Hypothalamus (tissue), 51 donors: ENCODE measurements around the gene GREB1.

Source experiments
- DNase-seq, 51 donors: peaks; one replicate each; lab custom pipeline; 2025; lab: John Stamatoyannopoulos, UW

Gene GREB1

DNA sequence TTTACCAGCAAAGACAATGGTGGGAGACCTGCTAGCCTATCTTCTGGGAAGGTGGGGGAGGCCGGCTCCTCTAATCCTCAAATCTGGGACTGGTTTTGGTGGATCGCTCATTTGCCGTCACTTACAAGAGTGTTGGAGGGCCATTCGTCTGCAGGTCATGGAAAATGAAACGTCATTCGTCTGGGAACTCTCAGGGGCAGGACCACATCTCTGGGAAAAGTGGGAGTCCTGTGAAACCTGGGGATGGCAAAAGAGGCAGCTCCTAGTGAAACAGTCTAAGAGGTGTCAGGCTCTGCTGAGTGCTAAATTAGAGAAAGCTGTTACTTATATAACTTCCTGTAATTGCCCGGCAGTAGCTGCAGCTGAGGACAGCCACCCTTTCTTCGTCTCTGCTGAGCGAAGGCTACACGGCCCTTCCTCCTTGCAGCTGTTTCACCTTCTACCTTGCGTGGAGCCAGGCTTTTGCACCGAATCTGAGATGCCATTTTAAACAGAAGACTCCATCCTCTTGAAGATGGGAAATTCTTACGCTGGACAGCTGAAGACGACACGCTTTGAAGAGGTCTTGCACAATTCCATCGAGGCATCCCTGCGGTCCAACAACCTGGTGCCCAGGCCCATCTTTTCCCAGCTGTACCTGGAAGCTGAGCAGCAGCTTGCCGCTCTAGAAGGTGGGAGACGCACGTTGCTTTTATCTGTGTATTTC lies 22.4 kb downstream of the GREB1 start:
- DNase-seq, result peak in 4 of 51 donors; percentile 16 to 26 (median 20)

DNA sequence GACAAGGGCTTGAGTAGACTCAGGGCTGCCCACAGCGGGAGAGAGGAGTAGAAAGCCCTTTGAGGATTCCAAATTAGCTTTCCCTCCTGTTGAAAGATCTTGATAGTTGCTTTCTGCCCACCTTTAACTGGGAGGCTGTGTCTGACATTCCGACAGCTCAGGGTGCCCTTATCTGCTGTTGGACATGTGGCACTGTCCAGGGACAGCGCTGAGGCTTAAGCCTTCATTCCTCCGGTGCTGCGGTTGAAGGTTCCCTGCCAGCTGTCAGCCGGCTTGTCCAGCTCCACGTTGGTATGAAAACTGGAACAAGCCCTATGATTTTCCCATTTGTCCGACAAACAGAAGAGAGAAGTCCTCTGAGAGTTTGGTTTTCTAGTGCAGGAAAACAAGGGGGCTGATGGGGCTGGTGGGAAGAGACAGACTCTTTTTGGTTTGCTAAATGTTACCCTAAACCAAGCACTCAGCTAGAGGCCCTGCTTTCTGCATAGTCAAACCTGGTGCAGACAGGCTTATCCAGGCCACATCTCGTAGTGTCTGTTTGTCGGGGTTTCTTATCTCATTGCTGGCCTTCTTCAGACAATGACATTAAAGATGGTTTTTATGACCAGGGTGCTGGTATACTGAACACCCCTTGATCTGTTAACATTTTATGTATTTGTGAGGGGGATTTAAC lies 24.5 kb downstream of the GREB1 start:
- no peak for DNase-seq

DNA sequence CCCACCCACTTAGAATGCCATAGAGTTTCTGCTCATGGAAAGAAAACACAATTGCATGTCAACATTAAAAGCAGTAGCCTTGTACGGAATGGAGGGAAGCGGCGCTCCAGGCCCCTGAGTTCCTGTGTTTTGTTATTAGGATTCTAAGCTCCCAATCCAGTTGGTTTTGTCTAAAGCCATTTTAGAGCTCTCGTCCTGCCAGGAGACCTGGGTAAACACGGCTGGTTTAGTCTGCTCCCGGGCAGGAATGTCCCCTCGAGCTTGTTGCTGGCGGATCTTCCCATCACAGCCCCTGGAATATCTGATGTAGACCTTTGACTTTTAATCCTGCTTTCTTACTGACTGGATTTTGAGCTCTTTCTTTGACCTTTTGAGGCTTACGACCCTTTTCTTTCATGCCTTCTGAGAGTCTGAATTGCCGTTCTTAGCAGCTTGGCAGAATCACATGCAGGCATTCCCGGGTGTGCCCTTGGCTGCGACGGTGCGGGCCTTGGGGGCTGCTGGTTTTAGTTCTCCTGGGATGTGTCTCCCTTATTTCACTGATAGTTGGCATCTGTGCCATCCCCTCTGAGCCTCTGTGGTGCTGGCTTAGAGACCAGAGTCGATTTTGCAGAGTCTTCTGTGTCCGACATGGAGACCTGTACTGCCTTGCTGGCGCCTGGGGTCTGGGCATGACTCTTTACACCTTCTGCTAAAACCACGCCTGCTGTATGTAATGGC lies 25.4 kb downstream of the GREB1 start:
- DNase-seq, result no peak

DNA sequence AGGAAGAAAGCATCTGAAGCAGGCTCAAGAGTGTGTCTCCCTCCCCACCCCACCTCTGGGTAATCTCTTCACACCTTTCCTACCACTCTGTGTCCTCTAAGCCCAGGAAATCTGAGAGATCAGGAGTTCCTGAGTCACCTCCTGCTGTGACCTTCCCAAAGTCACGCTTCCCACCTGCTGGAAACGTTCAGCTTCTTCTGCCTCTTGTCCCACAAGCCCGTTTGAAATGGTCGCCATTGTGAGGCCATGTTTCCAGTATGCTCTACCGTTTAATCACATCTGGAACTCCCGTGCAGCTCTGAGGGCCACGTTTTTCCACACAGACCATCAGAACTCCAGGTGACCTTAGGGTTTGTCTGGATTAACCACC lies 25.9 kb downstream of the GREB1 start:
- DNase-seq, result no peak

DNA sequence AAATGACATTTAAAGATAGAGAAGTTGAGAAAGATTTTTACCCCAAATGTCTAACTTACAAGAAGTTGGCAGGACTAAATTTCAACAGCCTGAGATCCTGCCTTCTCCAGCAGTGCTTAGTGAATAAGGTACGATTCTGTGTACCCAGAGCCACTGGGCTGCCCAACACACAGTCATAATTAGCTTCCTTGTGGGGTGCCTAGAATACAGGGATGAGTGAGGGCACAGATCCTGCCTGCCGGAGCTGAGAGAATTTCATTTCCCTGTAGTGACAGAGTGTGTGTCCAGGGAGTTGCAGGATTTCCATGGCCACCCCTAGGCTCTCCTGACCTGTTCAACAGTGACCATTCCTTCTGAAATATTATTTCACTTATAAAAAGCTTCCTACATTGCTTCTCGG lies 27.0 kb downstream of the GREB1 start:
- DNase-seq, result no peak

DNA sequence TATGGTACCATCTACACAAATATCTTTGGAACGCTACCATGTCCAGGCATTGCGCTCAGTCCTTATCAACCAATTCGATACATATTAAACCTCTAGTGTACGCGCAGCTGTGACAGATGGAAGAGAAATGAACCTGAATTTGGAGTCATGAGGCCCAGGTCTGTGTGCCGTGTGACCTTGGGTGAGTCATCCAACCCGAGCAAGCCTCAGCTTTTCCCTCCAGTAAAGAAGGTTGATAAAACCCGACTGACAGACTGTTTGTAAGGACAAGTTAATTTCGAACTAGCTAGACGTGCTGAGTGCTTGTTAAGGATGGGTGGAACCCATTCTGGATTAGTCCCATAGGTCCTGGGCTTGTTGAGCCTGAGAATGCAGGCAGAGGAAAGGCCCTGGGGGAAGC lies 28.2 kb downstream of the GREB1 start:
- no peak for DNase-seq

DNA sequence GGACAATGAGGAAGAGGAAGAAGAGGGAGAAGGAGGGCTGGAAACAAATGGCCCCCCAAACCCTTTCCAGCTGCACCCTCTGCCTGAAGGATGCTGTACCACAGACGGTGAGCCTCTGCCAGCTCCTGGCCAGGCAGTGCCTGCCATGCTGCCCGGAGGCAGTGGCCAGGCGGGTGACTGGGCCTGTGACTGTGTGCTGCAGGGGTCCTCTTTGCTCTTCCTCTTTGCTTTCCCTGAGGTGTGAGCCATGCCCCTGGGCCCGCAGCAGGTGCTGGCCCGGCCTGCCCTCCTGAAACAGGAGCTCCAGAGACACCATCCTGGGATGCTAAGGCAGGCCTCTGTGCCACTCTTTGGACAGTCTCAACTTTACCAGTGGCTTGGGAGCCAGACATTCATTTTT lies 28.6 kb downstream of the GREB1 start:
- DNase-seq, result no peak

DNA sequence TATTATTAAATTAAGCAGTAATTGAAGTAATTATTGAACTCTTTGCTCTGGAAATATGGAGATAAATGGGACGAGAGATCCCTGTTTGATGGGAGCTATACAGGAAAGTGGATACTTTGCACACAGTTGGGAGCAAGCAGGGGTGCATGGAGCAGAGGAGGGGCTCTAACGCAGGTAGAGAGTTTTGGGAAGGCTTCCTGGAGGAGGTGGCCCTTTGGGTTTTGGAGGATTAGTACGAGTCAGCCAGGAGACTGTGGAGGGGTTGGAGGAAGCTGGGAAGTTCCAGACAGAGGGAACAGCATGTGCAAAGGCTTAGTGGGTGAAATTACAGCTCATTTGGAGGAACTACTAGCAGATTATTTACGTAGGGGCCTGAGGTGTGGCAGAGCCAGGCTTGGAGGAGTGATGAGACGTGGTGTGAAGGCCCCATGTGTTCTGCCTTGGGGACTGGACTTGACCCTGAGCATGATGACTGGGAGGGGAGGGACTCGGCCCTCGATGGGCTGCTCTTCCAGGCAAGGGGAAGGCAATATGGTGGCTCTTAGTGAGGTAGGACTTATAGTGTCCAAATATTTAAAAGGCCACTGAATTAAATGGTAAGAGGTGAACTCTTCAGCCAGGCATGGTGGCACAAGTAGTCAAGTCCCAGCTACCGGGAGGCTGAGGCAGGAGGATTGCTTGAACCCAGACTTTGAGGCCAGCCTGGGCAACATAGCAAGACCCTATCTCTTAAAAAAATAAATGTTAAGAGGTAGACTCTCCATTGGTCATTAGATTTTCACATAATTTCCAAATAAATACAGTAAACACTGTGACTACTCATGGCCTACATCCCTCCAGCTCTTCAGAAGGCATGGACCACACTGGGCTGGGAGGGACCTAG lies 30.2 kb downstream of the GREB1 start:
- no peak for DNase-seq

DNA sequence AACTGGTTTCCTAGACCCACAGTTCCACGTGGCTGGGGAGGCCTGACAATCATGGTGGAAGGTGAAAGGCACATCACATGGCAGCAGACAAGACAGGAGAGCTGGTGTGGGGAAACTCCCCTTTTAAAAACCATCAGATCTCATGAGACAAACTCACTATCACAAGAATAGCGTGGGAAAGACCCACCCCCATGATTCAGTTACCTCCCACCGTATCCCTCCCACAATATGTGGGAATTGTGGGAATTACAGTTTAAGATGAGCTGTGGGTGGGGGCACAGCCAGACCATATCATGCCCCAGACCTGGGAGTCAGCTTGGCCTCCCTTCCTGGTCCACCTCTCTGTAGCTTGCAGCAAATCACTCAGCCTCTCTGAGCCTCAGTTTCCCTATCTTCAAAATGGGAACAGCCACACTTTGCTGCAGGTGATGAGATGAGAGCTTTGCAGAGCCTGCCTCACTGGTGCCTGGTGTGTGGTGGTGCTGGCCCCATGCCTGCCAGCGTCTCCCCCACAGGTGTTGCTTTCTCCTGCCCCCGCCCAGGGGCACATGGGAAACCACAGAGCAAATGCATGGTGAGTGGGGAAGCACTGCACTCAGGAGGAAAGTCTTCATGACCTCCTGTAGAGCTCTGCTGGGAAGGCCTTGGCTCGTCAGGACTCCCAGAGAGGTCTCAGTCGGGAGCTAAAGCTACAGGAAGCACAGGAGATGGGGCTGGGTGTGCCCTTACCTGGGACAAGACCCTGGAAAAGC lies 31.1 kb downstream of the GREB1 start:
- DNase-seq, result no peak

DNA sequence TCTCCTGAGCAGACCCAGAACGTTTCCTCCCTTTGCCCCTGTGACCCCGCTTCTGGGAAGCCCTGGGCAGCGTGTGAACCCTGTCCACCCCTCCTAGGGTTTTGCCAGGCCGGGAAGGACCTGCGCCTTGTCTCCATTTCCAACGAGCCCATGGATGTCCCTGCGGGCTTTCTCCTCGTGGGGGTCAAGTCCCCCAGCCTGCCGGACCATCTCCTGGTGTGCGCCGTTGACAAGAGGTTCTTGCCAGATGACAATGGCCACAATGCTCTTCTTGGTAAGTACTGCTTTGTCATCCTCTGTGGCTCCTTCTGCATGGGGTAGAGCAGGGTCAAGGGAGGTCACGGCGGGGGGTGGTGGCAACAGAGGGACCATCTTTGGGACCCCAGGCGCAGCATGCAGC lies 32.5 kb downstream of the GREB1 start:
- DNase-seq, result no peak

DNA sequence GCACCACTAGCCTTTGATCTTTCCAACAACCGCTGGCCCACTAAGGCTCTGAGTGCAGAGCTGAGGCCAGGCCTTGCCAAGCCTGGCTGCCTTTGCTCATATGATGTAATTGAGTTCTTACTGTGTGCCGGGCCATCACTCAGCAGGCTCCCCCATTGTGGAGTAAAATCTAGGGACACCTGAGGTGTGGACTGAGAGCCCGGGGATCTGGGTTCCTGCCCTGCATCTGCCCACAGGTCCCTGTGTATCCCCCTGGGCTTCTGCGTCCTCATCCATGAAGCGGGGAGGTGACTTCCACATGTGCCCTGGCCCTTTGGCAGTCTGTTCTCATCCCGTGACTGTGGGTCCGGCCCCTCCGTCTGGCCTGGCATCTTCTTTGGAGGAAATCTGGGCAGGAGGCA lies 33.8 kb downstream of the GREB1 start:
- no peak for DNase-seq

DNA sequence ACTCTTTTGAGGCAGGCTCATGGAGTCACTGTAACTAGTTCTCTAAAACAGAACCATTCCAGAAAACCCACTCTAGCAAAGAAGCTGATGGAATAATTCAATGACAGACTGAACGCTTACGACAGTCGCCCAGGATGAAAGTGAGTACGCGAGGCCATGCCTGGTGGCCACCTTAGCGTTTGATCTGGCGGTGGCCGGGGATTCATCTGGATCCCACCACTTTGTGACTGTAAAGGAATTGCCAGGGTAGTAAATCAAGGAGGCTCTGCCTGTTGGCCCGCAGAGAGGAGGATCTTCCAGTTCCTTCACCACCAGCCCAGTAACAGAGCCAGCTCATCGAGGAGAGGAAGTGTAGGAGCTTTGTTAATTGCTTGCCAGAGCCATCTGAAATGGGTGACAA lies 34.6 kb downstream of the GREB1 start:
- no peak for DNase-seq

DNA sequence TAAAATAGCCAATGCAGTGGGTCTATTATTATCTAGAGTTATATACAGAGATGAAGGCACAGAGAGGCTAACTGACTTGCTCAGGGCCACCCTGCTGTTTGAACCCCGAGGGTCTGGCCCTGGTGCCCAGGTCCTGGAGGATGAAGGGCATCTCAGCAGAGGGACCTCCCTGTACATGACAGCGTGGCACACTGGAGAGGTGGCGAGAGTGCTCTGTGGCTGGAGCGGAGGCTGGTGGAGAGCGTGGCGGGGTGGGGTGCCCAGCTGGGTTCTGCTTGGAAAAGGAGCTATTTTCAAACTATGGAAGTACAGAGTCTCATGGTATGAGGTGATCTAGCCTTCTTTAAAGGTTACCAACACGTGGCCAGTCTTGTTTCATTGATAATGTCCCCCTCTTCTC lies 35.8 kb downstream of the GREB1 start:
- no peak for DNase-seq

DNA sequence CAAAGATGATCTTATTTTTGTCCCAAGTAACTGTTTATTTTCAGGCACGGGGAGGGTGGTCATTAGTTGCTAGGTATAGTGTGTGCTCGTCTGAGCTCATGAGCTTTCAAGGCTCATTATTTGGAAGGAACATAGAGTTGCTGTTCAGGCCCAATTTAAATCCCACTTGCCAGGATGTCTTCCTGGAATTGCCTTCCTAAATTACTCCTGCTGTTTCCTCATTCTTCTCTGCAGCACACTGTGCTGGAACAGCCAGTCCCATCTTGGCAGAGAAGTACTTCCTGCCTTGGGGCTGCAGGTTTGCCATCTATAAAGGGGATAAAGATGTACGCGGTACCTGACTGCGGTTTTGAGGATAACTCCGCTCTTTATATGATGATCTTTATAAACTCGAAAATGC lies 37.3 kb downstream of the GREB1 start:
- DNase-seq, result peak in 7 of 51 donors; percentile 7 to 55 (median 15)

DNA sequence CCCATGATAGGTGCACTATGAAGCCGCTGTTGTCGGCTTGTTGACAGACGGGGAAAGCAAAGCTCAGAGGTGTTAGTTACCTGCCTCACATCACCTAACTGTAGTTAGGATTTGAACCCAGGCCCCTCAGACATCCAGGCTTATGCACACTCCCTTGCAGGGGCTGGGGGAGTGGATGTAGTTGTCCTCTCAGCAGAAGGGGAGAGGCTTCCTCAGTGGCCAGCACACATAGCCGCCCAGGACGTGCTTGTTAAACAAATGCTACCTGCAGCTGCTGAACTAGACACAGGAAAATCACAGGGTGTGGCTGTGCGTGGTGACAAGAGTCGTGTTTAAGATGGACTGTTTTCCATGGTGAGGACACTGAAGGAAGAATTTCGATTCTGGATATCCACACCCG lies 39.2 kb downstream of the GREB1 start:
- DNase-seq, result no peak

DNA sequence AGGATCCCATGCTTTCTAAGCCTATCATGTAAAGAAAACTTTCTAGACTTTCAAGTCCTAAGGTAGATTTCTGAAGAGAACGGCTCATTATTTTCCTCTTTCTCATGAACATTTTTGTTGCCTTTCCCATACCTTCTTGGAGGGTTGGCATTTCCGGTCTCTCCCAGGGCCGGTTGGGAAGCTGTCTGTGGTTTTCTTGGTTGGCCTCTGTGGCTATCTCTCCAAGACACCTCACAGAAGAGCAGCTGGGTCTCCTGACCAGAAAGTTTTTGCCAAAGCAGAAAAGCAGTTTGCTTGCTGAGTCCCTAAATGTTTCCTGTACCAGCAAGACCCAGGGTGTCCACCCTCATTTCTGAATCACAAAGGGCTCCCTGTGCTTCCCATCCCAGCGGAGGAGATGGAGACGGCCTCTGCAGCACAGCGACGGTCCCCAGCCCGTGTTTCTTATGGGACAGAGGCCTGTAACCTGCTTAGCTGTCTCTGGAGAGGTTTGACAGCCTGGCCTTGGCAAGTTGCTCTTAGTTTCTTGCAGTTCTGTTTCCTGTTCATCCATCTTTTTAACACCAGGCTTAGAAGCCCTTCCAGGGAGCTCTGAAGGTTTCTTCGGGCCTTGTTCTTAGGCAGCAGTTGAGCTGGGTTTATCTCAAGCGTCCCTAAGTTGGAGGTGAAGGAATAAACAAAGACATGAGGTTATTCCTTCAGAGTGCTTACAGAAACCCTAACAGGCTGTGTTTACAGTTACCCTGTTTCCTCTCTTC lies 39.8 kb downstream of the GREB1 start:
- DNase-seq, result no peak

DNA sequence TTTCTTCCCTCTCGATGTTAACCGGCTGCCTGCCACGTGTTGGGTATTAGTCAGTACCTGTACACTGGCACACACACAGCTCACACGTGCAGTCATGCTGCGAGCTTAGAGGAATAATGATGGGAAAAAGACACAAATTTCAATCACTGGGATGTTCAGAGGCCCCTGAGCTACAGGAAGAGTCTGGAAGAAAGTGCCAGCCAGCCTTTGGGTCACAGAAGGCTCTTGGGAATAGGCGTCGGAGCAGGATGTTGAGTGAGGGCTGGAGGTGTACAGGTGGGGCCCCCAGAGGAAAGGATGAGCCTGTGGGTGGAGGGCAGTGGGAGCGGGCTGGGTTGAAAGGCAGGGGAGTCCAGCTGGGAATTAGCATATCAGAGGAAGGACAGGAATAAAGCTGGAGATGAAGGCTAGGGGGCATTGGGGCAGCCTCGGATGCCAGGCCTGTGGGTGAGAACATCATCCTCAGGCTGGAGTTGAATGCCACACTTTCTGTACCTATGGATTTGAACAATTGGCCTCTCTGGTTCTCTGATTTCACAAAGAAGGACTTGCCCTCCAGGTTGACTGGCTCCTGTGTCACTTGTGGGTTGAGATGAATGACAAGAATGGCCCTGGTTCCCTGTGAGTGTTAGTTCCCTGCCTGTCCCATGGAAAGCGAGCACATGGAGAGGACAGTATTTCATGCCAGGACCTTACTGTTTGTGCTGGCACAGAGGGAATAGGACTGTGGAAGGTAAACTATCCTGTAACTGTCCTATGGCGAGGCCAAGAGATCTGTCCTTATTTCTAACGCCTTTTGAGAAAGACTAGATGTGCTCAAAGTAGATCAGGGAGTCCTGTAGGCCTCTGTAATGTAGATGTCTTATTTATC lies 40.6 kb downstream of the GREB1 start:
- no peak for DNase-seq

DNA sequence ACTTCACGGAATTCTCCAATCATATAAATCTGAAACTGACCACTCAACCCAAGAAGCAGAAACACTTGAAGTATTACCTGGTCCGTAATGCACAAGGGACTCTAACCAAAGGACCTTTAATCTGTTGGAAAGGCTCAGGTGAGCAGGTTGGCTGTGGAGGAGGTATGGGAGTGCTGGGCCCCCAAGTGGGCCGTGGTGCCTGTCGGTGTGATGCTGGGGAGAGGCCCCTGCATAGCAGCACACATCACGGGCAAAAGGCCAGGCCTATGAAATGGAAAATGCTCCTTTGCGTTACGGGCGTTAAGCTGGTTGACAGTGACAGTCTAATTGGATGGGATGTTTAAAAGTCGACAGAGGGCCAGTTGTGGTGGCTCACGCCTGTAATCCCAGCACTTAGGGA lies 42.6 kb downstream of the GREB1 start:
- no peak for DNase-seq
